ENCODE results near the gene ARHGAP40.

DNA sequence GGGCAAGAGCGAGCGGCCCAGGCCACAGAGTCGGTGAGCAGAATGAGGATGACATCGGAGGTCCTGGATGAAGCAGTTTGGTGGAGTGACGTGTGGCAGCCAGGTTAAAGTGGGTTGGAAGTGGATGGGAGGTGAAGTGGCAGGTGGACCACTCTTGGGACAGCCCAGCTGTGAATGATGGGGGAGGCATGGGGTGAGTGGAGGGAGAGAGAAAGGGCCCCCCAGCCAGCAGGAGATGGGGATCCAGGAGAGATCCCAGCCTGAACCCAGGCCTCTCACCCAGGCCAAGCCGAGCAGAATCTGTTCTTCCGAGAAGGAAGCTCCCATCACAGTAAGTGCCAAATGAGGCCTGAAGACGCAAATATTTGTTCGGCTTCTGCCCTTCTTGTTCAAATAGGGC, 95.7 kb downstream of the ARHGAP40 start:
- TF ChIP-seq, protein P1, sequence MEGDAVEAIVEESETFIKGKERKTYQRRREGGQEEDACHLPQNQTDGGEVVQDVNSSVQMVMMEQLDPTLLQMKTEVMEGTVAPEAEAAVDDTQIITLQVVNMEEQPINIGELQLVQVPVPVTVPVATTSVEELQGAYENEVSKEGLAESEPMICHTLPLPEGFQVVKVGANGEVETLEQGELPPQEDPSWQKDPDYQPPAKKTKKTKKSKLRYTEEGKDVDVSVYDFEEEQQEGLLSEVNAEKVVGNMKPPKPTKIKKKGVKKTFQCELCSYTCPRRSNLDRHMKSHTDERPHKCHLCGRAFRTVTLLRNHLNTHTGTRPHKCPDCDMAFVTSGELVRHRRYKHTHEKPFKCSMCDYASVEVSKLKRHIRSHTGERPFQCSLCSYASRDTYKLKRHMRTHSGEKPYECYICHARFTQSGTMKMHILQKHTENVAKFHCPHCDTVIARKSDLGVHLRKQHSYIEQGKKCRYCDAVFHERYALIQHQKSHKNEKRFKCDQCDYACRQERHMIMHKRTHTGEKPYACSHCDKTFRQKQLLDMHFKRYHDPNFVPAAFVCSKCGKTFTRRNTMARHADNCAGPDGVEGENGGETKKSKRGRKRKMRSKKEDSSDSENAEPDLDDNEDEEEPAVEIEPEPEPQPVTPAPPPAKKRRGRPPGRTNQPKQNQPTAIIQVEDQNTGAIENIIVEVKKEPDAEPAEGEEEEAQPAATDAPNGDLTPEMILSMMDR (conservative IDR thresholded peaks at IDR 0.05), result no peak
- TF ChIP-seq ZFX (IDR thresholded peaks at IDR 0.05), result no peak
